Stimulated activated CD4-positive, alpha-beta T cell treated with anti-CD3 and anti-CD28 coated beads, Interleukin-2, amount 100 ng/mL, for 48 hours (primary cell): ENCODE measurements around the gene CNTNAP1.
"Not testable (repeated sequence)": the region's sequence is repeated elsewhere in the genome, so short reads cannot be mapped to it uniquely, and the experiment has no call there.

ENCODE experiments used
- DNase-seq, 2 donors: peaks; one replicate each; pipeline ENCODE4 v3.0.0-alpha.2; 2020

The CNTNAP1 gene

DNA sequence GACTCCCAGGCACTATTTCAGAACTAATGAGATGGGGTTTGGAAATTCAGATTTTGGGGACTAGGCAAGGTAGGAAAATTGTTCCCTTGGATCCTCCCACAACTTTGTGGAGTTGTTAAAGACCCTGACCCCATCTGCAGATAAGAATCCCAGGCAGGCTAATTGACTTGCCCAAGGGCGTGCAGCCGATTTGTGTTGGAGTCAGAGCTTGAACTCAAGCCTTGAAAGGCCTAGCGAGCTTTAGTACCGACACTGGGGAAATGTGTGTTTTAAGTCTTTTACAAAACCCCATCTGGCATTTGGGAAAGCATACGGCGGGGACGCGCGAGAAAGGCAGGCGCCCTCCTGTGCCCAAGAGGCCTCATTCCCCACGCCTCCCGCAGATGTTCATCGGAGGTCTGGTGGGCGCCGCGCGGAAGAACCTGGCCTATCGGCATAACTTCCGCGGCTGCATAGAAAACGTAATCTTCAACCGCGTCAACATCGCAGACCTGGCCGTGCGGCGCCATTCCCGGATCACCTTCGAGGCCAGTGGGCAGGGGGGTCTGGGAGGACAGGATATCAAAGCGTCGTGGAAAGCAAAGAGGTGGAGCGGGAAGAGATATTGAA, 4.3 kb downstream of the CNTNAP1 start:
- no peak for DNase-seq

DNA sequence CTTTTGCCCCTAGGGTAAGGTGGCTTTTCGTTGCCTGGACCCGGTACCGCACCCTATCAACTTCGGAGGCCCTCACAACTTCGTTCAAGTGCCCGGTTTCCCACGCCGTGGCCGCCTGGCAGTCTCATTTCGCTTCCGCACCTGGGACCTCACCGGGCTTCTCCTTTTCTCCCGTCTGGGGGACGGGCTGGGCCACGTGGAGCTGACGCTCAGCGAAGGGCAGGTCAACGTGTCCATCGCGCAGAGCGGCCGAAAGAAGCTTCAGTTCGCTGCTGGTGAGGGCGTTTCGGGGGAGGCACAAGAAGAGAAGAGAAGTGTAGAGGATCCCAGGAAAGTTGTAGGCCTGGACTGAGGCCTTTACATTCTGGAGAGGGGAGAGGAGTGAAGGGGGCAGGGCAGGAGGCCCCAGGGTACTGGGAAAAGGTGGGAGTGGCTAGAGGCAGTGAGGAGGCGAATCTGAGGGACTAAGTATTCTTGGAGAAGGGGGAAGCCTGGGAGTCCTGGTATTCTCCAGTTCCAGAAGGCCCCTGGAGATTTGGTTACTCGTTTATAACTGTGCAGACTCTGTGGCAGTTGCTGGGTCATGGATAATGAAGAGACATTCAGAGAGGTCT, 5.5 kb downstream of the CNTNAP1 start:
- no peak for DNase-seq

DNA sequence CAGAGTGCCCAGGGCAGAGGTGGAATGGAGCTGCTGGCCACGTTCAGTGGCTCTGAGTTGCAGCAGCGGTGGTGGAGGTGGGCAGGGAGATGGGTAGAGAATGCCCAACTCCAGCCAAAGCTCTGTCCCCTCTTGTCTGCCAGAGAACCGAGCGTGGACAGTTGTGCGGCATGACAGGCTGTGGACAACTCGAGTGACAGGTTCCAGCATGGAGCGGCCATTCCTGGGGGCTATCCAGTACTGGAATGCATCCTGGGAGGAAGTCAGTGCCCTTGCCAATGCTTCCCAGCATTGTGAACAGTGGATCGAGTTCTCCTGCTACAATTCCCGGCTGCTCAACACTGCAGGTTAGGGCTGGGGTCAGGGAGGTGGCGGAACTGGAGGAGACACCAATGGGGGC, 8.3 kb downstream of the CNTNAP1 start:
- DNase-seq: no peak

DNA sequence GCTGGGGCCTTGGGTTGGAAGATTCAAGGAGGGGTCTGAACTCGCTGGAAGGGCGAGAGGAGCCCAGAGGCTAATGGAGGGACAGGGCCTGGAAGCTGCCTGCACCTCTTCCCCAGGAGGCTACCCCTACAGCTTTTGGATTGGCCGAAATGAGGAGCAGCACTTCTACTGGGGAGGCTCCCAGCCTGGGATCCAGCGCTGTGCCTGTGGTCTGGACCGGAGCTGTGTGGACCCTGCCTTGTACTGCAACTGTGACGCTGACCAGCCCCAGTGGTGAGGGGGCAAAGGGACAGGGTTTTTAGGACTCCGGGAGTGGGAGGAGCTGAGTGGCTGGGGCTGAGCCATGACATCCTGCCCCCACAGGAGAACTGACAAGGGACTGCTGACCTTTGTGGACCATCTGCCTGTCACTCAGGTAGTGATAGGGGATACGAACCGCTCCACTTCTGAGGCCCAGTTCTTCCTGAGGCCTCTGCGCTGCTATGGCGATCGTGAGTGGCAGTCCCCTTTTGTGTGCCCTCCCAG, 8.8 kb downstream of the CNTNAP1 start:
- no peak for DNase-seq

DNA sequence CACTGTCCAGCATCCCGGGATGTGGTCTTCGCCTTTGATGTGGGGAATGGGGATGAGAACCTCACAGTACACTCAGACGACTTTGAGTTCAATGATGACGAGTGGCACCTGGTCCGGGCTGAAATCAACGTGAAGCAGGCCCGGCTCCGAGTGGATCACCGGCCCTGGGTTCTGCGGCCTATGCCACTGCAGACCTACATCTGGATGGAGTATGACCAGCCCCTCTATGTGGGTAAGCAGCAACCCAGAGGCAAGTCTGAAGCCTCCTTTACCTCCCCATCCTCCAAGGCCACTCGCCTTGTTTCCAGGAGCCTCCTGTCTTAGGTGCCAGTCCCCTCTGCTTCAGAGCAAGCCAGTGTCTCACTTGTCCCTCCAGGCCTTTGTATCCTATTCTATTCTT, 10.2 kb downstream of the CNTNAP1 start:
- DNase-seq: no peak

DNA sequence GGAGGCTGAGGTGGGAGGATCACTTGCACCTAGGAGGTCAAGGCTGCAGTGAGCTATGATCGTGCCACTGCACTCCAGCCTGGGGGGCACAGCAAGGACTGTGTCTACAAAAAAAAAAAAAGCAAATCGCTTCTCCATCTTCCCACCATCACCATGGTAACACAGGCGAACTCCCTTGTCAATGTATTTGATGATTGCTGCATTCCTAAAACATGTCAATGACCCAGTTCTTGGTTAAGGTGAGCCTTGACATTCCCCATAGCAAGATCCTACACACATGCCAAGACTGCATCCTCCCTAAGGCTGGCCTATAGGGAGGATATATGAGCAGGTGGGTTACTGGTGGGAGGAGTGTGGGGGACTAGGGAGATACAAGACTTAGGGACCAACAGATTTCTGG, 12.2 kb downstream of the CNTNAP1 start:
- no peak for DNase-seq

DNA sequence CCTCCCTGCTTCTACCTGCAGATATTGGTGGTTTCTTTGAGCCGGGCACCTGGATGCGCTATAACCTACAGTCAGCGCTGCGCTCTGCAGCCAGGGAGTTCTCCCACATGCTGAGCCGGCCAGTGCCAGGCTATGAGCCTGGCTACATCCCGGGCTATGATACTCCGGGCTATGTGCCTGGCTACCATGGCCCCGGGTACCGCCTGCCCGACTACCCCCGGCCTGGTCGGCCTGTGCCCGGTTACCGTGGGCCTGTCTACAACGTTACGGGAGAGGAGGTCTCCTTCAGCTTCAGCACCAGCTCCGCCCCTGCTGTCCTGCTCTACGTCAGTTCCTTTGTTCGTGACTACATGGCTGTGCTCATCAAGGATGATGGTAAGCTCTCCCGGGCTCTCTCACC, 13.2 kb downstream of the CNTNAP1 start:
- no peak for DNase-seq

DNA sequence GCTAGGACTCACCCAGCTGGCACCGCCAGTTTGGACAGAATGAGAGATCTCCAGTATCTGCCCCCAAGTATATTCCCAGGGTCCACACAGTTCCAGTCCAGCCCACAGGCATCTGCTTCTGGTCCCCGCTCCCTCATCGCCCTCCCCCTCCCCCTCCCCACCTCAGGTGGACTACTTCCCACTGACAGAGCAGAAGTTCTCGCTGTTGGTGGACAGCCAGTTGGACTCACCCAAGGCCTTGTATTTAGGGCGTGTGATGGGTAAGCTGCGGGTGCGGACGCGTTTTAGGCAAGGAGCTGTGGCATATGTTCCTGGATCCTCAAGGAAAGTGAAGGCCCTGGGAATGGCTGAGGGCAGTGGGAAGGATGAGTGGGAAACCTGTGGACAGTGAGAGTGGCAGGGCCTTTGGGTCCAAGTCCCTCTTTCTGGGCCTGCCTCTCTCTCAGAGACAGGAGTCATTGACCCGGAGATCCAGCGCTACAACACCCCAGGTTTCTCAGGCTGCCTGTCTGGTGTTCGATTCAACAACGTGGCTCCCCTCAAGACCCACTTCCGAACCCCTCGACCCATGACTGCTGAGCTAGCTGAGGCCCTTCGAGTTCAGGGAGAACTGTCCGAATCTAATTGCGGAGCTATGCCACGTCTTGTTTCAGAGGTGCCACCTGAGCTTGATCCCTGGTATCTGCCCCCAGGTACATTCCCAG, 14.9 kb downstream of the CNTNAP1 start:
- no peak for DNase-seq

DNA sequence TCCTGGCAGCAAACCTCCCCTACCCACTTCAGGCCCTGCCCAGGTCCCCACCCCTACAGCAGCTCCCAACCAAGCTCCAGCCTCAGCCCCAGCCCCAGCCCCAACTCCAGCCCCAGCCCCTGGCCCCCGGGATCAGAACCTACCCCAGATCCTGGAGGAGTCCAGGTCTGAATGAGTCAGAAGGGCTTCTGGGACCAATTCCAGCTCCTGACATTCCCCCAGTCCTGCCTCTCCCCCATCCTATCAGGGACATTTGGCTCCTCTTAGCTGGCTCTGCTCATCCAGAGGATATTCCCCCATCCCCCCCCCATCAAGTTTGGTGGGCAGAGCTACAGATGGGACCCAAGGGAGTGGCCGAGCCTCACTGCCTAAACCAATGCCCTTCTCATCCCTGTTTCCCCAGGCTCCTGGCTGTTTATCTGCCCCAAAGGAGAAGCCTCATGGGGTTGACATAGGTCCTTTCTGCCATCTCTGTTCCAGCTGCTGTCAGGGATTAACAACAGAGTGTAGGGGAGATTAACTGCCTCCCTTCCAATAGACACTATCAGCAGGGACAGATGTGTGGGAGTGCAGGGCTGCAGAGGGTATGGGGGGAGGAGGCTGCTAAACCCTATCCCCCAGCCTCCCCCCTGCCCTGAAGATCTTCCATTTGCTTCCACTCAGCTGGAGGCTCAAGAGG, 16.5 kb downstream of the CNTNAP1 start:
- no peak for DNase-seq

DNA sequence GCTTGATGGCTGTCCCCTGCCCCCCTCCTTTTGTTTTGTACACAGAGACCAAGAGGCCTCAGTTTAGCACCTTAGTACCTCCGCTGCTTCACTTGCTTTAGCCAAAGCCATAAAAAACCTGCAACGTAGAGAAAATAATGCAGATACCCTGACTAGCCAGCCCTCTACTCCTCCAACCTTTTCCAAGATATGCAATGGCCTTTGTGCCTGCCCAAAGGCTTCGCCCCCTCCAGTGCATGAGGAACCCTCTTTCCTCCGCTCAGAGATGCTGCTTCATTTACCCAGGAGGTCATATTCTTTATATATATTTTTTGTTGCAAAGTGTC, 17.0 kb downstream of the CNTNAP1 start:
- DNase-seq: no peak

DNA sequence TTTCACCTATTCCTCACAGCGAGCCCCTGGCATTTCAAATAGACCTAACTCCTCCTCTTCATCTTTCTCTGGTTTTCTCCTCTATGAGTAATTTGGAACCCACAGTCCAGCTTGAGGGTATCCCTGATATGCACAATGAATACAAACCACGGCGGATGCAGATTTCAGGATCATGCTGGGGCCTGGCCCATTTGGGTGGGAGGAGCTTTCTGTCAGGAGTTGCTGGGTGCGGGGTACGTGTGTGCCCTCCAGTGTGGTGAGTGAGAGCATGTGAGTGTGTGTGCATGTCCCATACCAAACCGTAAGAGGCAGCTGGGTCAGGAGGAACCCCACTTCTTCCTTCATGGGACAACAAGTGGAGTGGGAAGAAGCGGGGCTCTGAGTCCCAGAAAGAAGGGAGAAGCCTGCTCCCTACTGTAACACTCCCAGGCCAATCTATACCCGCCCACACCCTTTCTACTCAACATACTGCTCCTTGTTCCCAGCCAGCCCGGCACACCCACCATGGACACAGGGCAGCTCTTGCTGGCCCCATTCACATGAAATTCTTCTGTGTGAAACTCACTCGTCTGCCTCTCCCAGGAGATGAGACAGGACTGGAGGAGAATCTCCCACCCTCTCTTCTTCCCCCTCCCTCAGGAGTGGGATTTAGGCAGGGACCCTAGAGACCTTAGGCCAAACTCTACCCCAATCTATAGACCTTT, 18.4 kb downstream of the CNTNAP1 start:
- no peak for DNase-seq

DNA sequence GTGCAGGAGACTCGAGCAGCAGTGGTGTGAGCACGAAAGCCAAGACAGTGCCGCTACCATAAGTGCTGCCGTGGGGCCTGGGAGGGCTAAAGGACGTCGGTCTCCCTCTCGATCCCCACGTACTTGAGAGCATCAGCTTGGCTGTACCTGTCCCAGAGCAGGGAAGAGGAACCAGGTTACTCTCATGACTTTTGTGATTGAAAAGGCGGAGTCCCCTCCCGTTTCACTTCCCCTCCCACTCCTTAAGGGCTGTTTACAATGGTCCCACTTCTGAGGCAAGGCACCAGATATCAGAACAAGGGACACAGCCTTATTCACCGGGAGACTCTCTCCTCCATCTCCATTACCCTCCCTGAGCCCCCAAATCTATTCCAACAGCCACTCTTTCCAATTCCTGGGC, 20.1 kb downstream of the CNTNAP1 start:
- no peak for DNase-seq

DNA sequence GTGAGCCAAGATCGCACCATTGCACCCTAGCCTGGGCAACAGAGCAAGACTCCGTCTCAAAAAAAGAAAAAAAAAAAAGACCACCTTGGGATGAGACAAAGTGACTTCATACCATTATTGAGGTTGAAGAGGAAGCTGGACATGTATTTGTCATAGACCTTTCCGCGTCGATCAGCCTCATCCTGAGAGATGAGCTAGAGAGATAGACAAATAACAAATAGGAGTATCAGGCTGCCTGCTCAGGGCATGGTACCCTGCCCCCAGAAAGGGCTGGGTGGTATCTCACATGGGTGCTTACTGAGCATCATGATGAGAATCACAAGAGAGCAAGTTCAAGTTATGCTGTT, 22.1 kb downstream of the CNTNAP1 start:
- DNase-seq: no peak

DNA sequence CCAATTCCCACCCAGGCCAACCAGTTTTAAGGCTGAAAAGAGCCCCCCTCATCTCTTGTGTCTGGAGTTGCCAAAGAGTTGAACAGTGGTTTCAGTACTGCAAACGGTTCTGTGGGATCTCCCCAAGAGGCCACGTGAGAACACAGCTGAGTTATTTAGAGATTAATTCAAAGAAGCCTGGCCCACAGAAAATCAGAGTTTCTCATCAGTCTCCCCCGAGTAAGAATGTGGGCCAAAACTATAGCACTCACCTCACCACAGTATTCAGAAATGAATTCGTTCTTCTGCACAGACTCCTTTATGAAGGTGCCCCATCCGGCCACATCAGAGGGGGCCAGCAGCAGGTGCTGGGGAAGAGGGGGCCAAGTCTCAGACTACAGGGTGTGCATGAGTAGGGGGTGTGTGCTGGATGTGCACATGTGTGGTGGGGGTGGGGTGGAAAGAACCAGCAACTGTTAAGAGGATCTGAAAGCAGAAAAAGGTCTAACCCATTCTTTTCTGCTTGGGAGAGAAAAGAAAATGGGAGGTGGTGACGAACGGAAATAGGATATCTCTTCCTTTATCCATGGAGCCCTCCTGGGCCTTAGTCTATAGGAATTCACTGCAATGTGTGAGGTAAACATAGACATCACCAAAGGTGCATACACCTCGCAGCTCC, 22.6 kb downstream of the CNTNAP1 start:
- peak; percentile 14 to 24 for DNase-seq

DNA sequence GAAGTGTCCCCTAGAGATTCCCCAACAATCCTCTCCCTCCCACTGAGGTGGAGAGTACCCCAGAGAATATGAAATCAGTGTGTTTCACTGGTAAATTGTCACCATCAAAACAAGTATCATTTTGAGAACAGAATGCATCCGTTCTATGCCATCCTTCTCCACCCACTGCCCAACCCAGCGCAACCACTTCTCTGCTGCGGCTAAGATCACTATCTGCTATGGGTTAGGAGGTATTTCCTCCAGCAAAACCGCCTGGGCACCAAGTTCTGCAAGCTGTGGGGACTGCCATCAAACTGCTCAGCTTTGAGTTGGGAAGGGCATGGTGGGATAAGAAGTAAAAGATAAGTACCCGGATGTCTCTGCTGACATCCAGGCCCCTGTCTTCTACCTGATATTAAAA, 24.4 kb downstream of the CNTNAP1 start:
- DNase-seq: peak; percentile 29 to 46

DNA sequence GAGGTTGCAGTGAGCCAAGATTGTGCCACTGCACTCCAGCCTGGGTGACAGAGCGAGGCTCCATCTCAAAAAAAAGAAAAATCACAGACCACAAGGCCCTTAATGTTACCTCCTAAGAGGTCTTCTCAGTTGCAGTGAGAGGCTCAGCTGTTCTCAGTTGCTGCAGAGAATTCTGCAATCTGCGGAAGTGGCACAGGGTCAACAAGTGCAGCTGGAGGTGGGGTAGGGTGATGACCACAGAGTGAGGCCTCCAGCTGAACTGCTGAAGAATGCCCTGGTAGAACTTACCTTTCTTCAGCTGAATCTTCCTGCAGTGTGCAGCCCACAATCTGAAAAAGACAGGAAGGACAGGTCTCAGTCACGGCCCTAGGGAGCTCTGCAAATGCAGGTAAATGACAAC, 26.3 kb downstream of the CNTNAP1 start:
- no peak for DNase-seq

DNA sequence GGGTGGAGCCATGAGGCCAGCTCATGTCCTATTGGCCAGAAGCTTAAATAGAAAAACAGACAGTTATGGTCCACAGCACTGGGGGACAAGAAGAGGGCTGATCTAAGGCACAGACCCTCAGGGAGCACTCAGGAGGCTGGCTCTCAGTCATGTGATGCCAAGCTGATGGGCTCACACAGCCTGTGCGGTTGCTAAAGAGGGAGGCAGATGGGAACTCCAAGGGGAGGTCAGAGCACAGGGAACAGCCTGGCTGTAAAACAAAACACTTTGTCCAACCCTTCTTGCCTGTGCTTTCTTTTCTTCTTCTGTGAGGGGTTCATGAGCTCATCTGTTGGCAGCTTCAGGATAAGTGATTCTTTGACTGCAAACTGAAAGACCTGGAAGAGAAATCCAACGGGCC, 27.2 kb downstream of the CNTNAP1 start:
- DNase-seq: no peak

DNA sequence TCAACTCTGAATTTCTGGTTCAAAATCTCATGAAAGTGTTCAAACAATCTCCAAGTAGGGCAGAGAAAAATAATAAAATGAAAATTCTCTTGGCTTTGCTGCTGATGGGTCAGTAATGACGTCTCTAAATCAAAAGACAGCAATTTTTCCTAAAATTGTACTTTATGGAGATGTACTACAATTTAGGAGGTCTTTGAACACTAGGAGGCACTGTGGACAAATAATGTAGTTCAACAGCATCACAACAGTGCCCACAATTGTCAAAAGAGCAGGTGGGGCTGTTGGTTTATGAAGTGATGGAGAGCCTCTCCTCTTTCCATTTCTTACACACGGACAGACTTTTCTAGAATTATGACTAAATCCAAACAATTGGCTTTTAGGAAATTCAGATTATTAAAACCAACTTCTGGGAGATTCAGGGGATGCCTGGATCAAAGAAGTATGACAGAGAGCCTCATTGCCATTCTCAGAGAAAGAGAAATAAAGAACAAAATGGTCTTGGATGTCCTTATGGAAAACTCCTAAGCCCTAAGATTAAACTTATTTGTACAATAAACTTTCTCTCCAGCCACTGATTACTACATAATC, 38.8 kb downstream of the CNTNAP1 start:
- DNase-seq: peak in 1 of 2 donors; percentile 13

DNA sequence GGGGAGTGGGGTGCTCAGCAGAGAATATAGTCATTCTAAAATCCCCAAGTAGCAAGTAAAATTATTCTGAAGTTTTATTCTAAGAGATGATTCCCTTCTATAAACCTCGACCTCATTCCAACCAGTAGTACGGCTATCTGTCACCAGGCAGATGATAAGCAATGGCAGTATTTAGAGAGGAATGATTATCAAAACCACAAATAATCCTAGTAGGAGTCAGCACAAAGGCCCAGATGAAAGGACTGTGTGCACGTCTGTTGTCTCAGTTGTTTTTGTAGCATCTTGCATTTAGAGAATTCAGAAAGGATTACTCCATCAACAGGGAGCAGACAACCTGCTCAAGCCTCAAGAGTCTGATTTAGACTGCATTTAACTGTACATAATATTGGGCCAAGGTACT, 41.3 kb downstream of the CNTNAP1 start:
- DNase-seq: no peak

DNA sequence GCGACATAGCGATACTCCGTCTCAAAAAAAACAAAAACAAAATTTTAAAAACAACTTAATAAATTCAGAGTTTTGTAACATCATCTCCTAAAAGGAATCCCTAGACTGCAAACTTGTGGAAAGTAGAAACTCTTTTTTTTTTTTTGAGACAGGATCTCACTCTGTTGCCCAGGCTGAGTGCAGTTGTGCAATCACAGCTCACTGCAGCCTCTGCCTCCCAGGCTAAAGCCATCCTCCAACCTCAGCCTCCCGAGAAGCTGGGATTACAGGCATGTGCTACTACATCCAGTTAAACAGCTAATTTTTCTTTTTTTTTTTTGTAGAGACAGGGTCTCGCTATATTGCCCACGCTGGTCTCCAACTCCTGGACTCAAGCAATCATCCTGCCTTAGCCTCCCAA, 42.8 kb downstream of the CNTNAP1 start:
- no peak for DNase-seq

DNA sequence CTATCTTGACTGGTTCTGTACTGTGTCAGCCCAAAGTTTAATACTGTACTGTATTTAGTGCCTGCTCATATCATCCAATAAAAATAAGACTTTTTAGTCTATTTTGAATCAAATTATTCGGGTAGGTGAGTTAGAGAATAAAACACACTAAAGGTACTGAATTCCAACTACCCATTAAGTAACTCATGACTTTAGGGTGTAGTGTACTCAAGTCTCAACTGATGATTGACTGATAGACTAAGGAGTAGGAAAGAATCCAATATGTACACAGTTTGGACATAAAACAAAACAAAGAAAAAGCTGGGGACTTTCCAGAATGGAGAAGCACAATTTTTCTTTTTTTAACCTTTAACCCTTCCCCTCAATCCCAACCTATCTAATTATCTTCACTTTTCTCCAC, 58.4 kb downstream of the CNTNAP1 start:
- no peak for DNase-seq

DNA sequence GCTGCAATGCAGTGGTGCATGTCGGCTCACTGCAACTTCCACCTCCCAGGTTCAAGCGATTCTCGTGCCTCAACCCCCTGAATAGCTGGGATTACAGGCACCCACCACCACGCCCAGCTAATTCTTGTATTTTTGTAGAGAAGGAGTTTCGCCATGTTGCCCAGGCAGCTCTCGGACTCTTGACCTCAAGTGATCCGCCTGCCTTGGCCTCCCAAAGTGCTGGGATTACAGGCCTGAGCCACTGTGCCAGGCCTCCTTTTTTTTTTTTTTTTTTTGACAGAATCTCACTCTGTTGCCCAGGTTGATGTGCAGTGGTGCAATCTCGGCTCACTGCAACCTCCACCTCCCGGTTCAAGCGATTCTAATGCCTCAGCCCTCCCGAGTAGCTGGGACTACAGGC, 60.6 kb downstream of the CNTNAP1 start:
- DNase-seq: not testable (repeated sequence)
